ENCODE results near the gene CAPZA2.

Gene CAPZA2

GRCh38 chr7:116884691-116885090 is 22.3 kb downstream of the CAPZA2 start:
- no peak overlapping the region for H2AFZ ChIP-seq (ENCODE audit: low read depth, low read length)
- H3K79me2 ChIP-seq (ENCODE audit: insufficient read depth, low read length) = peaks cover 97% of the 10 kb centered on the region
- TF ChIP-seq CTCF (IDR thresholded peaks at IDR 0.05; ENCODE audit: borderline replicate concordance, extremely low read depth, low read length, poor library complexity, severe bottlenecking) (no peak), EZH2 (IDR thresholded peaks at IDR 0.05; ENCODE audit: borderline replicate concordance, low read depth, low read length, severe bottlenecking) (no peak)
- H3K4me1 ChIP-seq (ENCODE audit: insufficient read depth, low read length) = no peaks in the 10 kb centered on the region
- ATAC-seq (ENCODE audit: insufficient read depth, low read depth) (no peak), DNase-seq (no peak)
- H3K9me3 ChIP-seq (ENCODE audit: insufficient read depth, low read length, severe bottlenecking) = no peaks in the 10 kb centered on the region
- no peak overlapping the region for H3K9ac ChIP-seq (ENCODE audit: low read depth, low read length)
- no peak overlapping the region for H3K27ac ChIP-seq (ENCODE audit: low read length)
- H4K20me1 ChIP-seq (ENCODE audit: insufficient read depth, low read length) = peaks cover 34% of the 10 kb centered on the region
- H3K4me3 ChIP-seq (ENCODE audit: low read depth in 1 of 2, low read length in 2 of 2) = no peak overlapping the region
- no peaks in the 10 kb centered on the region for H3K27me3 ChIP-seq (ENCODE audit: insufficient read depth, low read length, poor library complexity)
- H3K36me3 ChIP-seq (ENCODE audit: insufficient read depth, low read length) = peaks cover 18% of the 10 kb centered on the region
- H3K4me2 ChIP-seq (ENCODE audit: insufficient read depth, low read length) = no peak overlapping the region

GRCh38 chr7:116885724-116886123 is 23.3 kb downstream of the CAPZA2 start:
- DNase-seq (no peak), ATAC-seq (ENCODE audit: insufficient read depth, low read depth) (no peak)
- H3K4me2 ChIP-seq (ENCODE audit: insufficient read depth, low read length) = no peak overlapping the region
- no peaks in the 10 kb centered on the region for H3K4me1 ChIP-seq (ENCODE audit: insufficient read depth, low read length)
- H3K9me3 ChIP-seq (ENCODE audit: insufficient read depth, low read length, severe bottlenecking) = no peaks in the 10 kb centered on the region
- H3K79me2 ChIP-seq (ENCODE audit: insufficient read depth, low read length) = peaks cover 92% of the 10 kb centered on the region
- no peak overlapping the region for H3K9ac ChIP-seq (ENCODE audit: low read depth, low read length)
- TF ChIP-seq CTCF (IDR thresholded peaks at IDR 0.05; ENCODE audit: borderline replicate concordance, extremely low read depth, low read length, poor library complexity, severe bottlenecking) (no peak), EZH2 (IDR thresholded peaks at IDR 0.05; ENCODE audit: borderline replicate concordance, low read depth, low read length, severe bottlenecking) (no peak)
- H3K27ac ChIP-seq (ENCODE audit: low read length) = no peak overlapping the region
- peaks cover 19% of the 10 kb centered on the region for H3K36me3 ChIP-seq (ENCODE audit: insufficient read depth, low read length)
- H3K27me3 ChIP-seq (ENCODE audit: insufficient read depth, low read length, poor library complexity) = no peaks in the 10 kb centered on the region
- H2AFZ ChIP-seq (ENCODE audit: low read depth, low read length) = no peak overlapping the region
- peaks cover 32% of the 10 kb centered on the region for H4K20me1 ChIP-seq (ENCODE audit: insufficient read depth, low read length)
- no peak overlapping the region for H3K4me3 ChIP-seq (ENCODE audit: low read depth in 1 of 2, low read length in 2 of 2)

GRCh38 chr7:116886543-116887156 is 24.3 kb downstream of the CAPZA2 start:
- H4K20me1 ChIP-seq (ENCODE audit: insufficient read depth, low read length) = peaks cover 32% of the 10 kb centered on the region
- H3K79me2 ChIP-seq (ENCODE audit: insufficient read depth, low read length) = peaks cover 89% of the 10 kb centered on the region
- no peak overlapping the region for H3K4me3 ChIP-seq (ENCODE audit: low read depth in 1 of 2, low read length in 2 of 2)

More at GRCh38 chr7:116886543-116887156, 24.3 kb downstream of the CAPZA2 start:
- no peak for DNase-seq
- H3K9ac ChIP-seq (ENCODE audit: low read depth, low read length) = no peak overlapping the region
- H3K9me3 ChIP-seq (ENCODE audit: insufficient read depth, low read length, severe bottlenecking) = no peaks in the 10 kb centered on the region
- no peak overlapping the region for H2AFZ ChIP-seq (ENCODE audit: low read depth, low read length)
- H3K27me3 ChIP-seq (ENCODE audit: insufficient read depth, low read length, poor library complexity) = no peaks in the 10 kb centered on the region
- ATAC-seq (ENCODE audit: insufficient read depth, low read depth) = no peak
- TF ChIP-seq CTCF (IDR thresholded peaks at IDR 0.05; ENCODE audit: borderline replicate concordance, extremely low read depth, low read length, poor library complexity, severe bottlenecking) = no peak
- no peak for TF ChIP-seq EZH2 (IDR thresholded peaks at IDR 0.05; ENCODE audit: borderline replicate concordance, low read depth, low read length, severe bottlenecking)
- no peak overlapping the region for H3K27ac ChIP-seq (ENCODE audit: low read length)
- peaks cover 25% of the 10 kb centered on the region for H3K36me3 ChIP-seq (ENCODE audit: insufficient read depth, low read length)
- H3K4me2 ChIP-seq (ENCODE audit: insufficient read depth, low read length) = no peak overlapping the region
- no peaks in the 10 kb centered on the region for H3K4me1 ChIP-seq (ENCODE audit: insufficient read depth, low read length)

Measured in DND-41 (cell line).